ENCODE results near the gene ZFP36L1.

The ZFP36L1 gene

GRCh38 chr14:68771631-68772030 lies 21.2 kb downstream of the ZFP36L1 start:
- Histone ChIP-seq H3K4me1 (ENCODE audit: control extremely low read depth in 1 of 4, control insufficient read depth in 4 of 4, insufficient read depth in 4 of 4, low read length in 3 of 4) (peaks cover 8 to 38% (median 30%) of the 10 kb centered on the region in 4 experiments), H3K9me3 (ENCODE audit: control extremely low read depth in 1 of 5, control insufficient read depth in 4 of 5, insufficient read depth in 2 of 5, low read depth in 1 of 5, low read length in 4 of 5) (peaks cover 0 to 6% (median 3%) of the 10 kb centered on the region in 5 experiments), H3K36me3 (ENCODE audit: control insufficient read depth in 4 of 4, insufficient read depth in 4 of 4, low read length in 3 of 4) (no peaks in the 10 kb centered on the region), H3K27me3 (replicated peaks in 2 of 5; ENCODE audit: control insufficient read depth in 4 of 5, insufficient read depth in 5 of 5, low read length in 4 of 5) (no peaks in the 10 kb centered on the region), H3K27ac (ENCODE audit: insufficient read depth in 1 of 2, low read depth in 1 of 2, low read length in 2 of 2, poor library complexity in 1 of 2, severe bottlenecking in 2 of 2) (no peak overlapping the region), H3K4me3 (ENCODE audit: control insufficient read depth in 1 of 7, extremely low read depth in 1 of 7, insufficient read depth in 4 of 7, low read depth in 2 of 7, low read length in 6 of 7) (peak overlapping the region in 2 of 7 experiments; percentile 41 to 56)
- ChIA-PET CTCF (interaction anchor here (0.5 to 3.3 kb wide), 7 partner anchors 12 to 107 kb away, joined by 3 to 14 read pairs (median 3); no protein-coding TSS in a partner anchor), POLR2A (interaction anchor here (0.6 to 0.7 kb wide), 2 partner anchors 12 to 14 kb away, joined by 3 read pairs; no protein-coding TSS in a partner anchor)
- WGBS (ENCODE audit: insufficient coverage) = 7% methylated on average over 7 of the region's 10 CpGs
- DNase-seq = peak; percentile 56 to 76 (median 70)

- Histone ChIP-seq H3K9me3 (ENCODE audit: control extremely low read depth in 1 of 5, control insufficient read depth in 4 of 5, insufficient read depth in 2 of 5, low read depth in 1 of 5, low read length in 4 of 5) (peaks cover 0 to 6% (median 3%) of the 10 kb centered on the region in 5 experiments), H3K27ac (ENCODE audit: insufficient read depth in 1 of 2, low read depth in 1 of 2, low read length in 2 of 2, poor library complexity in 1 of 2, severe bottlenecking in 2 of 2) (no peak overlapping the region), H3K36me3 (ENCODE audit: control insufficient read depth in 4 of 4, insufficient read depth in 4 of 4, low read length in 3 of 4) (no peaks in the 10 kb centered on the region), H3K4me1 (ENCODE audit: control extremely low read depth in 1 of 4, control insufficient read depth in 4 of 4, insufficient read depth in 4 of 4, low read length in 3 of 4) (peaks cover 8 to 32% (median 26%) of the 10 kb centered on the region in 4 experiments), H3K27me3 (replicated peaks in 2 of 5; ENCODE audit: control insufficient read depth in 4 of 5, insufficient read depth in 5 of 5, low read length in 4 of 5) (no peaks in the 10 kb centered on the region), H3K4me3 (ENCODE audit: control insufficient read depth in 1 of 7, extremely low read depth in 1 of 7, insufficient read depth in 4 of 7, low read depth in 2 of 7, low read length in 6 of 7) (no peak overlapping the region)
- ChIA-PET CTCF (interaction anchor here (1.0 to 3.3 kb wide), 5 partner anchors 13 to 107 kb away, joined by 3 to 14 read pairs (median 3); no protein-coding TSS in a partner anchor), POLR2A (interaction anchor here (0.7 kb wide), 1 partner anchor 13 kb away, joined by 3 read pairs; no protein-coding TSS in a partner anchor)
- WGBS (ENCODE audit: insufficient coverage) = 94% methylated on average over 9 of the region's 11 CpGs
- no peak for DNase-seq
Observed at GRCh38 chr14:68770553-68771286, 22.1 kb downstream of the ZFP36L1 start.

GRCh38 chr14:68770051-68770450 lies 22.8 kb downstream of the ZFP36L1 start:
- Histone ChIP-seq H3K27ac (ENCODE audit: insufficient read depth in 1 of 2, low read depth in 1 of 2, low read length in 2 of 2, poor library complexity in 1 of 2, severe bottlenecking in 2 of 2) (no peak overlapping the region), H3K36me3 (ENCODE audit: control insufficient read depth in 4 of 4, insufficient read depth in 4 of 4, low read length in 3 of 4) (no peaks in the 10 kb centered on the region), H3K4me1 (ENCODE audit: control extremely low read depth in 1 of 4, control insufficient read depth in 4 of 4, insufficient read depth in 4 of 4, low read length in 3 of 4) (peaks cover 8 to 29% (median 26%) of the 10 kb centered on the region in 4 experiments), H3K9me3 (ENCODE audit: control extremely low read depth in 1 of 5, control insufficient read depth in 4 of 5, insufficient read depth in 2 of 5, low read depth in 1 of 5, low read length in 4 of 5) (no peaks in the 10 kb centered on the region), H3K4me3 (ENCODE audit: control insufficient read depth in 1 of 7, extremely low read depth in 1 of 7, insufficient read depth in 4 of 7, low read depth in 2 of 7, low read length in 6 of 7) (no peak overlapping the region), H3K27me3 (replicated peaks in 2 of 5; ENCODE audit: control insufficient read depth in 4 of 5, insufficient read depth in 5 of 5, low read length in 4 of 5) (no peaks in the 10 kb centered on the region)
- no peak for DNase-seq
- 100% methylated on average over 5 of the region's 9 CpGs for WGBS (ENCODE audit: insufficient coverage)
- ChIA-PET POLR2A (no interaction called here), CTCF (no interaction called here)

- CTCF ChIA-PET = interaction anchor here (1.6 to 2.1 kb wide), 2 partner anchors 15 to 28 kb away, joined by 4 to 5 read pairs; no protein-coding TSS in a partner anchor
- Histone ChIP-seq H3K27me3 (replicated peaks in 2 of 5; ENCODE audit: control insufficient read depth in 4 of 5, insufficient read depth in 5 of 5, low read length in 4 of 5) (no peaks in the 10 kb centered on the region), H3K4me3 (ENCODE audit: control insufficient read depth in 1 of 7, extremely low read depth in 1 of 7, insufficient read depth in 4 of 7, low read depth in 2 of 7, low read length in 6 of 7) (no peak overlapping the region), H3K27ac (ENCODE audit: insufficient read depth in 1 of 2, low read depth in 1 of 2, low read length in 2 of 2, poor library complexity in 1 of 2, severe bottlenecking in 2 of 2) (no peak overlapping the region), H3K9me3 (ENCODE audit: control extremely low read depth in 1 of 5, control insufficient read depth in 4 of 5, insufficient read depth in 2 of 5, low read depth in 1 of 5, low read length in 4 of 5) (no peaks in the 10 kb centered on the region), H3K36me3 (ENCODE audit: control insufficient read depth in 4 of 4, insufficient read depth in 4 of 4, low read length in 3 of 4) (no peaks in the 10 kb centered on the region), H3K4me1 (ENCODE audit: control extremely low read depth in 1 of 4, control insufficient read depth in 4 of 4, insufficient read depth in 4 of 4, low read length in 3 of 4) (peaks cover 8 to 29% (median 24%) of the 10 kb centered on the region in 4 experiments)
- POLR2A ChIA-PET = no interaction called here
- no peak for DNase-seq
- WGBS (ENCODE audit: insufficient coverage) = 83% methylated on average over 5 of the region's 7 CpGs
Observed at GRCh38 chr14:68768316-68768715, 24.6 kb downstream of the ZFP36L1 start.

- Histone ChIP-seq H3K36me3 (ENCODE audit: control insufficient read depth in 4 of 4, insufficient read depth in 4 of 4, low read length in 3 of 4) (no peaks in the 10 kb centered on the region), H3K4me1 (ENCODE audit: control extremely low read depth in 1 of 4, control insufficient read depth in 4 of 4, insufficient read depth in 4 of 4, low read length in 3 of 4) (peaks cover 5 to 25% (median 22%) of the 10 kb centered on the region in 4 experiments), H3K27me3 (replicated peaks in 2 of 5; ENCODE audit: control insufficient read depth in 4 of 5, insufficient read depth in 5 of 5, low read length in 4 of 5) (no peaks in the 10 kb centered on the region), H3K4me3 (ENCODE audit: control insufficient read depth in 1 of 7, extremely low read depth in 1 of 7, insufficient read depth in 4 of 7, low read depth in 2 of 7, low read length in 6 of 7) (no peak overlapping the region), H3K9me3 (ENCODE audit: control extremely low read depth in 1 of 5, control insufficient read depth in 4 of 5, insufficient read depth in 2 of 5, low read depth in 1 of 5, low read length in 4 of 5) (no peaks in the 10 kb centered on the region), H3K27ac (ENCODE audit: insufficient read depth in 1 of 2, low read depth in 1 of 2, low read length in 2 of 2, poor library complexity in 1 of 2, severe bottlenecking in 2 of 2) (no peak overlapping the region)
- WGBS (ENCODE audit: insufficient coverage) = 100% methylated on average over 5 of the region's 5 CpGs
- DNase-seq = no peak
- POLR2A ChIA-PET = no interaction called here
- CTCF ChIA-PET = interaction anchor here (0.7 to 2.1 kb wide), 3 partner anchors 16 to 29 kb away, joined by 3 to 5 read pairs (median 4); no protein-coding TSS in a partner anchor
Observed at GRCh38 chr14:68767248-68767645, 25.6 kb downstream of the ZFP36L1 start.

- peaks cover 2 to 18% (median 15%) of the 10 kb centered on the region in 4 experiments for H3K4me1 ChIP-seq (ENCODE audit: control extremely low read depth in 1 of 4, control insufficient read depth in 4 of 4, insufficient read depth in 4 of 4, low read length in 3 of 4)
- no peaks in the 10 kb centered on the region for H3K27me3 ChIP-seq (replicated peaks in 2 of 5; ENCODE audit: control insufficient read depth in 4 of 5, insufficient read depth in 5 of 5, low read length in 4 of 5)
- no peaks in the 10 kb centered on the region for H3K36me3 ChIP-seq (ENCODE audit: control insufficient read depth in 4 of 4, insufficient read depth in 4 of 4, low read length in 3 of 4)
- no peak overlapping the region for H3K4me3 ChIP-seq (ENCODE audit: control insufficient read depth in 1 of 7, extremely low read depth in 1 of 7, insufficient read depth in 4 of 7, low read depth in 2 of 7, low read length in 6 of 7)
- no peaks in the 10 kb centered on the region for H3K9me3 ChIP-seq (ENCODE audit: control extremely low read depth in 1 of 5, control insufficient read depth in 4 of 5, insufficient read depth in 2 of 5, low read depth in 1 of 5, low read length in 4 of 5)
- ChIA-PET POLR2A (no interaction called here), CTCF (interaction anchor here (1.0 to 2.1 kb wide), 3 partner anchors 16 to 86 kb away, joined by 3 to 5 read pairs (median 4); no protein-coding TSS in a partner anchor)
- H3K27ac ChIP-seq (ENCODE audit: insufficient read depth in 1 of 2, low read depth in 1 of 2, low read length in 2 of 2, poor library complexity in 1 of 2, severe bottlenecking in 2 of 2) = no peak overlapping the region
- DNase-seq = no peak
- WGBS (ENCODE audit: insufficient coverage) = 93% methylated on average over 4 of the region's 7 CpGs
Observed at GRCh38 chr14:68766299-68767247, 26.3 kb downstream of the ZFP36L1 start.
